Lung (tissue), 12 donors: ENCODE data around the gene ACOX1. TPM values are rescaled to one million over a fixed set of nuclear protein-coding genes. Genes with fewer than 3 reads are reported as not detected.
"Not testable (repeated sequence)": the region's sequence is repeated elsewhere in the genome, so short reads cannot be mapped to it uniquely, and the experiment has no call there.

ENCODE experiments used
- ATAC-seq: fragments of 200-7000 bp; cut with Tn5 transposase; one replicate; pipeline ENCODE4 v1.9.1; 2020; ENCODE audit warnings: moderate number of reproducible peaks; ENCODE audit not compliant: insufficient read depth, low FRiP score
- DNase-seq, 3 donors: peaks; one replicate each; pipeline ENCODE4 v3.0.0-alpha.2; 2013 to 2017
- H3K27ac ChIP-seq, 2 donors: one replicate each; pipeline ENCODE4 v1.5.1; 2013; ENCODE audit warnings: mild to moderate bottlenecking in 2 of 2, moderate library complexity in 2 of 2, control low read depth in 1 of 2, inconsistent platforms in 1 of 2, low read depth in 1 of 2, low read length in 1 of 2
- H3K27me3 ChIP-seq, 3 donors: one replicate each; pipeline ENCODE4 v1.5.1; 2013; ENCODE audit warnings: low read length in 2 of 3; ENCODE audit not compliant: control insufficient read depth in 3 of 3, insufficient read depth in 3 of 3
- H3K36me3 ChIP-seq, 4 donors: one replicate each; pipeline ENCODE4 v1.5.1; 2013; ENCODE audit warnings: low read length in 4 of 4, mild to moderate bottlenecking in 1 of 4, moderate library complexity in 1 of 4; ENCODE audit not compliant: control insufficient read depth in 4 of 4, insufficient read depth in 4 of 4
- H3K4me1 ChIP-seq, 5 donors: one replicate each; pipeline ENCODE4 v1.5.1; 2013; ENCODE audit warnings: low read length in 5 of 5, mild to moderate bottlenecking in 2 of 5, moderate library complexity in 1 of 5; ENCODE audit not compliant: control insufficient read depth in 5 of 5, insufficient read depth in 5 of 5
- H3K4me3 ChIP-seq: one replicate; pipeline ENCODE4 v1.5.1; 2013; ENCODE audit warnings: mild to moderate bottlenecking, control low read depth, moderate library complexity
- H3K9ac ChIP-seq, 2 donors: one replicate each; pipeline ENCODE4 v1.5.1; 2013; ENCODE audit warnings: low read length in 2 of 2, control low read depth in 1 of 2; ENCODE audit not compliant: insufficient read depth in 1 of 2
- H3K9me3 ChIP-seq, 4 donors: one replicate each; pipeline ENCODE4 v1.5.1; 2013; ENCODE audit warnings: low read length in 3 of 4, mild to moderate bottlenecking in 1 of 4, moderate library complexity in 1 of 4; ENCODE audit not compliant: control insufficient read depth in 4 of 4, insufficient read depth in 3 of 4
- CTCF ChIP-seq: IDR thresholded peaks from 2 replicates; pipeline ENCODE4 v1.5.1; 2012; ENCODE audit warnings: mild to moderate bottlenecking; ENCODE audit errors: control extremely low read depth, extremely low read depth
- WGBS, 2 donors: extraction: QIAGEN DNeasy Blood & Tissue Kit; methylation state at CpG; one replicate each; pipeline ENCODE4 v1.1.7; 2013; 5-methylcytosine and 5-hydroxymethylcytosine counted together
- polyA plus RNA-seq, 2 donors: library from polyadenylated mRNA; stranded (reverse); fragments of 200-250 nt; gene quantifications; one replicate each; pipeline ENCODE4 v1.2.1, GENCODE V29; 2013
- total RNA-seq, 2 donors: library from RNA; depleted of rRNA in 1 of 2; stranded (reverse); fragments of >200 nt in 1 of 2; gene quantifications; one replicate each; pipeline ENCODE4 v1.2.1, GENCODE V29; 2014 to 2021
- donor health status: control.
- donor health status: control.
- donor health status: Bipolar disorder and iron deficiency.
- donor health status: healthy.
- donor health status: DM: yes; HTN: yes; CAD: no.

Gene ACOX1
- total and polyA plus RNA-seq, 4 donors, result 19.9 to 80.1 (median 45.9) TPM

- DNase-seq, result no peak
- H3K27me3 ChIP-seq, result no peaks in the 10 kb centered on the region
- no peak for TF ChIP-seq CTCF
- no peak for ATAC-seq
- H3K36me3 ChIP-seq, result peaks cover 0 to 6% (median 4%) of the 10 kb centered on the region in 4 donors
- H3K4me3 ChIP-seq, result no peak overlapping the region
- H3K9ac ChIP-seq, result no peak overlapping the region
- no peaks in the 10 kb centered on the region for H3K9me3 ChIP-seq
- WGBS, 2 donors, result 46 to 69% methylated on average over 9 of the region's 9 CpGs
- peak overlapping the region in 1 of 2 donors; percentile 24 for H3K27ac ChIP-seq
- peaks cover 2 to 28% (median 8%) of the 10 kb centered on the region in 5 donors for H3K4me1 ChIP-seq
Measured at GRCh38 chr17:75976175-75976848, 2.7 kb downstream of the ACOX1 start.

GRCh38 chr17:75975757-75976174 lies 3.2 kb downstream of the ACOX1 start:
- 57 to 83% methylated on average over 5 of the region's 5 CpGs for WGBS, 2 donors
- no peaks in the 10 kb centered on the region for H3K9me3 ChIP-seq
- peaks cover 2 to 26% (median 7%) of the 10 kb centered on the region in 5 donors for H3K4me1 ChIP-seq
- peaks cover 0 to 6% (median 4%) of the 10 kb centered on the region in 4 donors for H3K36me3 ChIP-seq
- ATAC-seq (no peak), DNase-seq (no peak)
- H3K27me3 ChIP-seq, result no peaks in the 10 kb centered on the region
- no peak overlapping the region for H3K4me3 ChIP-seq
- peak overlapping the region in 1 of 2 donors; percentile 24 for H3K27ac ChIP-seq
- H3K9ac ChIP-seq, result no peak overlapping the region
- no peak for TF ChIP-seq CTCF

GRCh38 chr17:75975187-75975586 lies 3.8 kb downstream of the ACOX1 start:
- 91 to 97% methylated on average over 6 of the region's 6 CpGs for WGBS, 2 donors
- not testable (repeated sequence) for H3K9me3 ChIP-seq, H3K4me3 ChIP-seq, H3K27me3 ChIP-seq, DNase-seq, H3K9ac ChIP-seq, H3K36me3 ChIP-seq, H3K27ac ChIP-seq, ATAC-seq
- H3K4me1 ChIP-seq, result peaks cover 2 to 21% (median 7%) of the 10 kb centered on the region in 5 donors

- peaks cover 3 to 6% (median 5%) of the 10 kb centered on the region in 4 donors for H3K36me3 ChIP-seq
- no peak for TF ChIP-seq CTCF
- no peaks in the 10 kb centered on the region for H3K9me3 ChIP-seq
- no peak overlapping the region for H3K9ac ChIP-seq
- H3K4me3 ChIP-seq, result no peak overlapping the region
- H3K27ac ChIP-seq, result peak overlapping the region in 1 of 2 donors; percentile 79
- no peak for ATAC-seq
- H3K4me1 ChIP-seq, result peaks cover 0 to 4% (median 0%) of the 10 kb centered on the region in 5 donors
- 92 to 93% methylated on average over 7 of the region's 7 CpGs for WGBS, 2 donors
- no peak for DNase-seq
- H3K27me3 ChIP-seq, result no peaks in the 10 kb centered on the region
Measured at GRCh38 chr17:75970626-75971025, 8.3 kb downstream of the ACOX1 start.
